Measurements from ENCODE around the gene ZFAND6. TPM values are rescaled to one million over a fixed set of nuclear protein-coding genes. Genes with fewer than 3 reads are reported as not detected.

Gene ZFAND6

GRCh38 chr15:80186597-80186996 lies 127.1 kb downstream of the ZFAND6 start:
- Histone ChIP-seq H3K4me1 (ENCODE audit: control insufficient read depth, low read depth, low read length) (no peaks in the 10 kb centered on the region), H4K5ac (ENCODE audit: low read length) (no peak overlapping the region), H3K27ac (ENCODE audit: low read depth, low read length) (no peak overlapping the region), H3K79me1 (ENCODE audit: low read length) (no peaks in the 10 kb centered on the region), H3K4ac (ENCODE audit: low read depth, low read length) (no peak overlapping the region), H2AK5ac (ENCODE audit: low read length) (no peak overlapping the region), H3K9ac (ENCODE audit: low read length) (no peak overlapping the region), H3K4me3 (ENCODE audit: low read length) (no peak overlapping the region), H3K56ac (ENCODE audit: low read length) (no peak overlapping the region), H2BK15ac (replicated peaks; ENCODE audit: low read depth) (no peak overlapping the region), H3K23ac (ENCODE audit: low read length) (no peak overlapping the region), H4K8ac (ENCODE audit: low read depth, low read length) (no peak overlapping the region), H3K36me3 (ENCODE audit: control insufficient read depth, insufficient read depth, low read length) (no peaks in the 10 kb centered on the region), H3K27me3 (ENCODE audit: insufficient read depth, low read length, poor library complexity) (no peaks in the 10 kb centered on the region), H3K18ac (ENCODE audit: low read length) (no peak overlapping the region), H2BK5ac (ENCODE audit: low read length) (no peak overlapping the region), H2BK120ac (ENCODE audit: low read depth, low read length) (no peak overlapping the region), H3K79me2 (ENCODE audit: control insufficient read depth, insufficient read depth, low read length) (no peaks in the 10 kb centered on the region), H3K4me2 (ENCODE audit: low read length) (no peak overlapping the region)
- WGBS (ENCODE audit: extremely low coverage, insufficient coverage, low lambda C conversion rate), result no CpG with 5 or more reads among the region's 1 CpG
- DNase-seq, result no peak

Small RNAs within 50 kb of the gene (small RNA-seq; reads per million reads assigned to genes)
- gene RF00017 (ENCODE audit: insufficient read depth), result not detected

Measured in mesendoderm (in vitro differentiated cells).